Kidney epithelial cell (primary cell): ENCODE data around the gene EGF. TPM values are rescaled to one million over a fixed set of nuclear protein-coding genes. Genes with fewer than 3 reads are reported as not detected.

Source experiments
- DNase-seq: peaks from one replicate; pipeline ENCODE4 v3.0.0-alpha.2; 2010; ENCODE audit warnings: low read depth
- H3K27me3 ChIP-seq: 2 replicates; pipeline ENCODE4 v1.6.0; 2011; ENCODE audit warnings: low read length; ENCODE audit not compliant: control insufficient read depth, insufficient read depth
- H3K36me3 ChIP-seq: 2 replicates; pipeline ENCODE4 v1.5.1; 2011; ENCODE audit warnings: low read length; ENCODE audit not compliant: control insufficient read depth, insufficient read depth
- H3K4me3 ChIP-seq: 2 replicates; pipeline ENCODE4 v1.5.1; 2011; ENCODE audit warnings: low read depth, mild to moderate bottlenecking, control low read depth, low read length
- CTCF ChIP-seq: IDR thresholded peaks from 2 replicates; pipeline ENCODE4 v1.5.1; 2011; ENCODE audit warnings: mild to moderate bottlenecking, moderate library complexity, low read length, control low read depth, inconsistent platforms; ENCODE audit not compliant: insufficient read depth, poor library complexity, severe bottlenecking
- total RNA-seq: library from RNA; depleted of rRNA; stranded (reverse); fragments of >200 nt; gene quantifications from 2 replicates; pipeline ENCODE4 v1.2.3, GENCODE V29; 2015

EGF gene
- total RNA-seq, 1 donor from 2014 or later, result 0.21 TPM

- DNase-seq, result no peak
- Histone ChIP-seq H3K36me3 (no peaks in the 10 kb centered on the region), H3K27me3 (no peaks in the 10 kb centered on the region), H3K4me3 (no peak overlapping the region)
- no peak for TF ChIP-seq CTCF
These were observed 69.8 kb downstream of the EGF start for GRCh38 chr4:109982521-109982920.

DNA sequence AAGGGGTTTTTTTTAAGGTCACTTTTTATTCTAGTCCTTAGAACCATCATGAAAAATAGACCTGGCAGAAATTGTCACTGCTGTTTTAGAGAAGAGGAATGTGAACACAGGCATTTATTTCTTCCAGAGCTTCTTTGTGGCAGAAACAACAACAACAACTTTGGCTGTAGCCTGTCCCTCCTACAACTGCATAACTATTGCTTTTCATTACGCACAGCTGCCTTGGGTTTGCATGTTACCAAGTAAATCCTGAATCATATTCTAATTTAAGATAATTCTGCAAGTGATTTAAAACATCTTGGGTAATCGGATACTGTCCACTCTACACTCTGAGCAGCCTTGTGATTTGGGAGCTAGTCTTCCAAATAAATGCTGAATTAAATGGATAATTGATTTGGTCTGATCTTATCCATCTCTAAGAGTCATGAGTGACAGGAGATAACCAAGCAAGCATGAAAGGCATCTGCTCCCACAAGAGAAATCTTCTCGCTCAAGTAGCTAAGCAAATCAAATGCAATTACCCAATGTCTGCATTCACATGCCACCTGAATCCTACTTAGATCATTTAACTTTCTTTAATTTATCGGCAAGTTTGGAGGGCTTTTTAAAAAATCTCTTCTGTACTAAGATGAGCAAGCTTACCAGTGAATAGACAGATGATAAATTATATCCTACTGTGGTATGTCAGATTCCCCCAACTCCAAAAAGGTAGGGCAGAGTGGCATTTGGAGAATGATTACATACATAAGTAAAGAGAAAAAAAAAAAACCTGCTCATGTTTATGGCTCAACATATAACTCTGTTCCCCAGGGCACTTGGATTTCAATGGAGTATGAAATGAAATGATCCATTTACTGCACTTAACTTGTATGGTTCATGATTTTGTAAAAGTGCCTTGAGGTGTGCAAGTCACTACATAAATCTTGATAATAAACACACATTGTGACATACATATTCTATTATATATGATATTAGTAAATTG is 73.6 kb downstream of the EGF start:
- no peak for TF ChIP-seq CTCF
- no peak for DNase-seq
- Histone ChIP-seq H3K27me3 (no peaks in the 10 kb centered on the region), H3K4me3 (no peak overlapping the region), H3K36me3 (no peaks in the 10 kb centered on the region)

GRCh38 chr4:109989044-109989443 is 76.4 kb downstream of the EGF start:
- DNase-seq, result no peak
- no peaks in the 10 kb centered on the region for H3K27me3 ChIP-seq
- no peaks in the 10 kb centered on the region for H3K36me3 ChIP-seq
- no peak overlapping the region for H3K4me3 ChIP-seq
- TF ChIP-seq CTCF, result no peak

DNA sequence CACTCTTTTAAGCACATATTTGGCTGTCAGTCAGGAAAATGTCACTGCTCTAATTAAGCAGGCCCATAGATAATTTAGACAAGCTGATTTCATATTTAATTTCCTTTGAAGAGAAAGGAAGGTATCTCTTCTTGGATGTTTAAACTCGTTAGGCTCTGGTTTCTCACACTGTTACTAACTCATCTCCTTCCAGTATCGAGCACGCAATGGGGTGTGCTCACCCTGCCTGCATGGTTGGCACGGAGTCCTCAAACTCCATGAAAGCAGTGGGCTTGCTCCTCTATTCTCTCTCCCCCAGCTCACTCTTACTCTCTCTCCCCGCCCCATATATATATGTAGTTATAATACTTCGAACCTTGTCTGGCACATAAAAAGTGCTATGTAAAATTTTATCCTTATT is 76.9 kb downstream of the EGF start:
- Histone ChIP-seq H3K27me3 (no peaks in the 10 kb centered on the region), H3K36me3 (no peaks in the 10 kb centered on the region), H3K4me3 (no peak overlapping the region)
- DNase-seq, result no peak
- TF ChIP-seq CTCF, result no peak

DNA sequence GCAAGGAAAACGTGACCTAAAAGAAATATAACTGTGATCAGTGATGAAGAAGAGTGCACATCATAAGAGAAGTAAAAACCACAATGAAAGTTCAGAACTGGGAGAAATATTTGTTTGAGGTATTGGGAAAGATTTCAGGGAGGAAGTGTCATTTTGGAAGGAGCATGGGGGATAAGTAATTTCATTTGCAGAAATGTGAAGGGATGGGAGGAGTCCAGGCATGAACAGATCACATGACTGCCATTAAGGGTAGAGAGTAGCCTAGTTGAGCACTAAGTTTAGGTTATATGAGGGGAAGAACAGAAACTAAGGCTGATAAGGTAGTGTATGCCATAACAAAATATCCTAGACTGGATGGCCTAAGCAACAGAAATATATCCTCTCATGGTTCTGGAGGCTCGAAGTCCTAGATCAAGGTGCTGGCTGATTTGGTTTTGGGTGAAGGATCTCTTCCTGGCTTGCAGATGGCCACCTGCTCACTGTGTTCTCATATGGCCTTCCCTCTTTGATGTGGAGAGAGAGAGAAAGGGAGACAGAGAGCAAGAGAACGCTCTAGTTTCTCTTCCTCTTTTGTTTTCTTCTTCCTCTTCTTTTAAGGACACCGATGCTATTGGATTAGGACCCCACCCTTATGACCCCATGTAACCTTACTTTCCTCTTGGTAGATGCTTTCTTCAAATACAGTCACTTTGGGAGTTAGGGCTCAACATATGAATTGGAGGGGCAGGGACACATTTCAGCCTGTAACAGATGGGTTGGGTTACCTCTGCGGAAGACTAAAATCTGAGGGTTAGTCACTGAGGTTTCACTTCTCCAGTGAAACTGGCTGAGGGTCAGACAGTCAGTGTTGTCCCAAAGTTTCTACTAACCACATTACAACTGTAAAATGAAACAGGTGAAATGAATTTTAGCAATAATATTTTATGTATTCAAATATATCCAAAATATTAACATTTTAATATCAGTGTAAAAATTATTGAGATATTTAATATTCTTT is 77.9 kb downstream of the EGF start:
- no peak for TF ChIP-seq CTCF
- H3K36me3 ChIP-seq, result no peaks in the 10 kb centered on the region
- no peak overlapping the region for H3K4me3 ChIP-seq
- no peaks in the 10 kb centered on the region for H3K27me3 ChIP-seq
- DNase-seq, result no peak
